IPS DF 6.9 (cell line): ENCODE measurements around the gene EPHB1.

Experiments used
- DNase-seq: peaks from one replicate; pipeline ENCODE4 v3.0.0-alpha.2; 2013; ENCODE audit warnings: low read depth, low spot score
- H3K27ac ChIP-seq: one replicate; pipeline ENCODE4 v1.5.1; 2013; ENCODE audit warnings: low read length, control low read depth
- H3K27me3 ChIP-seq: 2 replicates; pipeline ENCODE4 v1.6.1; 2013; ENCODE audit warnings: mild to moderate bottlenecking, low read length; ENCODE audit not compliant: control insufficient read depth, insufficient read depth
- H3K36me3 ChIP-seq: 2 replicates; pipeline ENCODE4 v1.6.1; 2013; ENCODE audit warnings: low read length; ENCODE audit not compliant: control insufficient read depth, insufficient read depth
- H3K4me1 ChIP-seq: 2 replicates; pipeline ENCODE4 v1.6.1; 2013; ENCODE audit warnings: low read length; ENCODE audit not compliant: control insufficient read depth, insufficient read depth
- H3K4me3 ChIP-seq: 2 replicates; pipeline ENCODE4 v1.5.1; 2013; ENCODE audit warnings: mild to moderate bottlenecking, low read length
- H3K9me3 ChIP-seq: 2 replicates; pipeline ENCODE4 v1.6.1; 2013; ENCODE audit warnings: low read length, inconsistent platforms; ENCODE audit not compliant: control insufficient read depth, insufficient read depth
- WGBS: extraction: QIAGEN DNeasy Blood & Tissue Kit; methylation state at CpG from one replicate; pipeline ENCODE4 v1.1.7; 2013; ENCODE audit warnings: mixed read lengths, missing lambda C conversion rate; ENCODE audit not compliant: insufficient read length, insufficient coverage; 5-methylcytosine and 5-hydroxymethylcytosine counted together

Gene EPHB1

GRCh38 chr3:134823679-134824078 is 28.6 kb downstream of the EPHB1 start:
- no CpG with 5 or more reads among the region's 2 CpGs for WGBS
- no peak overlapping the region for H3K27ac ChIP-seq
- H3K9me3 ChIP-seq = no peaks in the 10 kb centered on the region
- no peaks in the 10 kb centered on the region for H3K4me1 ChIP-seq
- H3K4me3 ChIP-seq = no peak overlapping the region
- H3K36me3 ChIP-seq = no peaks in the 10 kb centered on the region
- no peak for DNase-seq
- no peaks in the 10 kb centered on the region for H3K27me3 ChIP-seq

- H3K27ac ChIP-seq = no peak overlapping the region
- no peaks in the 10 kb centered on the region for H3K9me3 ChIP-seq
- no peak overlapping the region for H3K4me3 ChIP-seq
- no peaks in the 10 kb centered on the region for H3K36me3 ChIP-seq
- no CpG with 5 or more reads among the region's 1 CpG for WGBS
- H3K4me1 ChIP-seq = no peaks in the 10 kb centered on the region
- DNase-seq = no peak
- no peaks in the 10 kb centered on the region for H3K27me3 ChIP-seq
These were observed 29.7 kb downstream of the EPHB1 start for GRCh38 chr3:134824791-134825190.

- Histone ChIP-seq H3K27ac (no peak overlapping the region), H3K27me3 (no peaks in the 10 kb centered on the region), H3K9me3 (no peaks in the 10 kb centered on the region), H3K4me1 (no peaks in the 10 kb centered on the region), H3K36me3 (no peaks in the 10 kb centered on the region), H3K4me3 (no peak overlapping the region)
- DNase-seq = no peak
- no CpG with 5 or more reads among the region's 6 CpGs for WGBS
These were observed 32.2 kb downstream of the EPHB1 start for GRCh38 chr3:134827213-134827612.

GRCh38 chr3:134829721-134830120 is 34.7 kb downstream of the EPHB1 start:
- no peaks in the 10 kb centered on the region for H3K9me3 ChIP-seq
- DNase-seq = no peak
- H3K27ac ChIP-seq = no peak overlapping the region
- whole genome bisulfite sequencing = no CpG with 5 or more reads among the region's 3 CpGs
- no peaks in the 10 kb centered on the region for H3K4me1 ChIP-seq
- H3K27me3 ChIP-seq = no peaks in the 10 kb centered on the region
- no peak overlapping the region for H3K4me3 ChIP-seq
- H3K36me3 ChIP-seq = no peaks in the 10 kb centered on the region

GRCh38 chr3:134832585-134832984 is 37.5 kb downstream of the EPHB1 start:
- H3K4me1 ChIP-seq = no peaks in the 10 kb centered on the region
- WGBS = no CpG with 5 or more reads among the region's 4 CpGs
- no peaks in the 10 kb centered on the region for H3K9me3 ChIP-seq
- H3K36me3 ChIP-seq = no peaks in the 10 kb centered on the region
- DNase-seq = no peak
- no peak overlapping the region for H3K27ac ChIP-seq
- H3K27me3 ChIP-seq = no peaks in the 10 kb centered on the region
- H3K4me3 ChIP-seq = no peak overlapping the region

GRCh38 chr3:134833453-134834163 is 38.5 kb downstream of the EPHB1 start:
- no peaks in the 10 kb centered on the region for H3K9me3 ChIP-seq
- H3K4me3 ChIP-seq = no peak overlapping the region
- no CpG with 5 or more reads among the region's 5 CpGs for WGBS
- H3K27me3 ChIP-seq = no peaks in the 10 kb centered on the region
- H3K4me1 ChIP-seq = no peaks in the 10 kb centered on the region
- DNase-seq = no peak
- H3K27ac ChIP-seq = no peak overlapping the region
- H3K36me3 ChIP-seq = no peaks in the 10 kb centered on the region

- no peak for DNase-seq
- no peaks in the 10 kb centered on the region for H3K27me3 ChIP-seq
- no peak overlapping the region for H3K27ac ChIP-seq
- H3K4me1 ChIP-seq = no peaks in the 10 kb centered on the region
- H3K9me3 ChIP-seq = no peaks in the 10 kb centered on the region
- H3K36me3 ChIP-seq = no peaks in the 10 kb centered on the region
- no peak overlapping the region for H3K4me3 ChIP-seq
- no CpG with 5 or more reads among the region's 3 CpGs for WGBS
These were observed 41.9 kb downstream of the EPHB1 start for GRCh38 chr3:134836921-134837320.

- H3K9me3 ChIP-seq = no peaks in the 10 kb centered on the region
- no peaks in the 10 kb centered on the region for H3K4me1 ChIP-seq
- H3K4me3 ChIP-seq = no peak overlapping the region
- no peaks in the 10 kb centered on the region for H3K36me3 ChIP-seq
- no peaks in the 10 kb centered on the region for H3K27me3 ChIP-seq
- no CpG with 5 or more reads among the region's 2 CpGs for WGBS
- no peak overlapping the region for H3K27ac ChIP-seq
- DNase-seq = peak; percentile 7
These were observed 43.5 kb downstream of the EPHB1 start for GRCh38 chr3:134838599-134838998.

GRCh38 chr3:134839422-134839821 is 44.4 kb downstream of the EPHB1 start:
- Histone ChIP-seq H3K4me3 (no peak overlapping the region), H3K4me1 (no peaks in the 10 kb centered on the region), H3K36me3 (no peaks in the 10 kb centered on the region), H3K27ac (no peak overlapping the region), H3K9me3 (no peaks in the 10 kb centered on the region), H3K27me3 (no peaks in the 10 kb centered on the region)
- no CpG with 5 or more reads among the region's 3 CpGs for WGBS
- DNase-seq = no peak

- WGBS = no CpG with 5 or more reads among the region's 1 CpG
- no peak for DNase-seq
These were observed 44.9 kb downstream of the EPHB1 start for GRCh38 chr3:134839990-134840389.

GRCh38 chr3:134840459-134840858 is 45.4 kb downstream of the EPHB1 start:
- H3K36me3 ChIP-seq = no peaks in the 10 kb centered on the region
- H3K27me3 ChIP-seq = no peaks in the 10 kb centered on the region
- no peak for DNase-seq
- no peaks in the 10 kb centered on the region for H3K4me1 ChIP-seq
- H3K4me3 ChIP-seq = no peak overlapping the region
- no CpG with 5 or more reads among the region's 2 CpGs for WGBS
- H3K27ac ChIP-seq = no peak overlapping the region
- no peaks in the 10 kb centered on the region for H3K9me3 ChIP-seq

More at GRCh38 chr3:134839990-134840389, 44.9 kb downstream of the EPHB1 start:
- H3K27ac ChIP-seq = no peak overlapping the region
- no peaks in the 10 kb centered on the region for H3K27me3 ChIP-seq
- no peak overlapping the region for H3K4me3 ChIP-seq
- H3K4me1 ChIP-seq = no peaks in the 10 kb centered on the region
- H3K36me3 ChIP-seq = no peaks in the 10 kb centered on the region
- H3K9me3 ChIP-seq = no peaks in the 10 kb centered on the region
